HG02885 (cell line): ENCODE data around the gene GSTT2B.
"Not testable (repeated sequence)": the region's sequence is repeated elsewhere in the genome, so short reads cannot be mapped to it uniquely, and the experiment has no call there.

Experiments
- ATAC-seq: cut with Tn5 transposase; IDR thresholded peaks from one replicate; pipeline ENCODE4 v1.9.1; 2021; ENCODE audit warnings: mild to moderate bottlenecking; ENCODE audit not compliant: unreplicated experiment, poor library complexity

The GSTT2B gene

DNA sequence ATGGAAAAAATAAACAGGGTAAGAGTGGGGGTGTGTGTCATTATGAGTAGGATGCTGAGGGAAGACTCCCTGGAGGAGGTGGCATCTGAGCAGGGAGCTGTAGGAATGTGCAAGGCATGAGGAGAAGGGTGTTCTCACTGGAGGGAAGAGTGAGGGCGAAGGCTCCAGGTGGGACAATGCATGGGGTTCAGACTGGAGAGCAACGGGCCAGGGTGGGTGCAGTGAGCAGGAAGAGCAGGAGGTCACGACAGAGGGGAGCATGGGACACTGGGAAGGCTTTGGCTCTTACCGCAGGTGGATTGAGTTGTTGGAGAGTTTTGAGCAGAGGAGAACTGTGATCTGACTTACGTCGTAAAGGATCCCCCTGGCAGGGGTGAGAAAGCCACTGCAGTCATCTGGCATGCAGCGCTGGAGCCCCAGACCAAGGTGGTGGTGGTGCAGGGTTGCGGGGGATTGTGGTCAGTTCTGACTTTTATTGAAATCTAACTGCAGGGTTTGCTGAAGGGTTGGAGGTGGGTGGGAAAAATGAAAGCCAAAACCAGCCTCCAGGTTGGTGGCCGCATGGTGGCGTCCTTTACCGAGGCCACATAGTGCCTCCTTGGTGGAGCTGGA is 8.1 kb downstream of the GSTT2B start:
- ATAC-seq, result not testable (repeated sequence)

- not testable (repeated sequence) for ATAC-seq
Measured at GRCh38 chr22:23951383-23951782, 9.6 kb downstream of the GSTT2B start.

DNA sequence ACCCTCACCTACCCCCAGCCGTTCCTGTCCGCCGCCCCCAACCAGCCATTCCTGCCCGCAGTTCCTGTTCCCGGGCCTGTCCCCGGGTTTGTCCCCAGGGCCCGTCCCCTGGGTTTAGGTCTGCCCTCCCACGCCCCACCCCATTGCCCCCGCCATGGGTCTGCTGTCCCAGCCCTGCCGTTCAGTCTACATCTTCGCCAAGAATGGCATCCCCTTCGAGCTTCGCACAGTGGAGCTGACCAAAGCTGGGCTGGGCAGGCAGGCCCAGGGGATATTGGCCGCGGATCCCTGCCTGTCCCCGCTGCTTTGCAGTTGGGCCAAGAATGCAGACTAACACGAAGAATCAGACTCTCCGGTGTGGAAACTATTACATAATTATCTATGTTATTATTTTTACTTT is 11.2 kb downstream of the GSTT2B start:
- ATAC-seq, result not testable (repeated sequence)

DNA sequence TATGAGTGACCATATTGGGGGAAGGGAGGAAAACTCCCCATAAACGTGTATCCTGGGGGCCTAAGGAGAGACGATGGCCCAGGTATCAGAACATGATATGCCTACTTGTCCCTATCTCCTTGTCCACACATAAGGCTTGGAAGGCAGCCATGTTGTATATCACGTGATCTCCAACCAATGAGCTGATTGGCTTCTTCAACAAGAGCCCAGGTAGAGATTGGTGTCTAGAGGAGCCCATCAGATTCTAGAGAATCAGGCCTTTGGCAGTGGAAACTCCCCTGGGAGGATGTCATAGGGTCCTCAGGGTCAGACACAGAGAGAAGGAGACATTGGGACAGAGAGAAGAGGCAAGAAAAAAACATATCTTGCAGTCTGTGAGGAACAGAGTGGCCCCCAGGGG is 13.6 kb downstream of the GSTT2B start:
- not testable (repeated sequence) for ATAC-seq

GRCh38 chr22:23940166-23940565 is 20.8 kb downstream of the GSTT2B start:
- not testable (repeated sequence) for ATAC-seq

DNA sequence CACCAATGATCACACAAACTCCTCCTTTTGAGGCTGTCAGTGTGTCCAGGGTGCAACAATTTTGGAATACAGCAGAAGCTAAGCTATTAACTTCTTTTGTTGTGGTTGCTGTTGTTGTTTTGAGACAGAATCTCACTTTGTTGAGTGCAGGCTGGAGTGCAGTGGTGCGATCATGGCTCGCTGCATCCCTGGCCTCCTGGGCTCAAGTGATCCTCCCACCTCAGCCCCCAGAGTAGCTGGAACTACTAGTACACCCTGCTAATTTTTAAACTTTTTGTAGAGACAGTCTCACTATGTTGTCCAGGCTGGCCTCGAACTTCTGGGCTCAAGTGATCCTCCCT is 22.0 kb downstream of the GSTT2B start:
- no peak for ATAC-seq

GRCh38 chr22:23938328-23939016 is 22.5 kb downstream of the GSTT2B start:
- ATAC-seq, result no peak

- no peak for ATAC-seq
Measured at GRCh38 chr22:23926561-23926960, 34.4 kb downstream of the GSTT2B start.

DNA sequence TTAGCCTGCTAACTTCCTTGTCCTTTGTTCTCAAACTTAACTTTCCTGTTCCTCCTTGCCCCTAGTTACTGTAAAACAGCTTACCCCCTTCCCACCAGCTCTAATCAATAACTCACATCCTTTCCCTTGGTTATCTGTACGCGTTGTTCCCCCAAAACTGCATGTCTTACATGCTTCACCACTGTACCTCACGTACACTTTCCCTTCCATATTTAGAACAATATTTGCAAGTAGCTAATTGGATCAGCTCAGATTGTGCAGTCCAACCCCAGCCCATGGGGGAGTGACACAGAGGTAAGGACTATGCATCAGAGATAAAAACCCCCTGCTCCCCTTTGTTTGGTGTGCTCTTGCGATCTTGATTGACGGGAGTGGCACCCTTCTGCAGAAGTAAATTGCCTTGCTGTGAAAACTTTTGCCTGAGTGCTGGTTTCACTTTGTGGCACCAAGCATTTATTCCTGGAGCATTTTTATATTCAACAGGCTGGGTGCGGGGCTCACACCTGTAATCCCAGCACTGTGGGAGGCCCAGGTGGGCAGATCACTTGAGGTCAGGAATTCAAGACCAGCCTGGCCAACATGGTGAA is 35.9 kb downstream of the GSTT2B start:
- no peak for ATAC-seq

- ATAC-seq, result no peak
Measured at GRCh38 chr22:23922921-23923320, 38.1 kb downstream of the GSTT2B start.

DNA sequence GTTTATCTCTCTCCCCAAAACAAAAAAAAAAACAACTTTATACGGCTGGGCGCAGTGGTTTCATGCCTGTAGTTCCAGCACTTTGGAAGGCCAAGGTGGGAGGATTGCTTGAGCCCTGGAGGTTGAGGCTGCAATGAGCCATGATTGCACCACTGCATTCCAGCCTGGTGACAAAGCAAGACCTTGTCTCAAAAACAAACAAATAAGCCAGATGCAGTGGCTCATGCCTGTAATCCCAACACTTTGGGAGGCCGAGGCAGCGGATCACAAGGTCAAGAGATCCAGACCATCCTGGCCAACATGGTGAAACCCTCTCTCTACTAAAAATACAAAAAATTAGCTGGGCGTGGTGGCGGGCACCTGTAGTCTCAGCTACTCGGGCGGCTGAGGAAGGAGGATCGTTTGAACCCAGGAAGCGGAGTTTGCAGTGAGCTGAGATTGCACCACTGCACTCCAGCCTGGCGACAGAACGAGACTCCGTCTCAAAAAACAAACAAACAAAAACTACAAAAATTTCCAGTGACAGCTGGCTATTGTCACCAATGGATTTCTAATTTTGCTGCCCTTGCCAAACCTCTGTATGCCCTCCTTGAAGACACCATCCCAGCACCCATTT is 39.3 kb downstream of the GSTT2B start:
- not testable (repeated sequence) for ATAC-seq

- not testable (repeated sequence) for ATAC-seq
Measured at GRCh38 chr22:23920267-23920611, 40.8 kb downstream of the GSTT2B start.

GRCh38 chr22:23915290-23915689 is 45.7 kb downstream of the GSTT2B start:
- no peak for ATAC-seq

GRCh38 chr22:23913661-23914353 is 47.2 kb downstream of the GSTT2B start:
- ATAC-seq, result peak; percentile 97

GRCh38 chr22:23913306-23913660 is 47.7 kb downstream of the GSTT2B start:
- ATAC-seq, result no peak

DNA sequence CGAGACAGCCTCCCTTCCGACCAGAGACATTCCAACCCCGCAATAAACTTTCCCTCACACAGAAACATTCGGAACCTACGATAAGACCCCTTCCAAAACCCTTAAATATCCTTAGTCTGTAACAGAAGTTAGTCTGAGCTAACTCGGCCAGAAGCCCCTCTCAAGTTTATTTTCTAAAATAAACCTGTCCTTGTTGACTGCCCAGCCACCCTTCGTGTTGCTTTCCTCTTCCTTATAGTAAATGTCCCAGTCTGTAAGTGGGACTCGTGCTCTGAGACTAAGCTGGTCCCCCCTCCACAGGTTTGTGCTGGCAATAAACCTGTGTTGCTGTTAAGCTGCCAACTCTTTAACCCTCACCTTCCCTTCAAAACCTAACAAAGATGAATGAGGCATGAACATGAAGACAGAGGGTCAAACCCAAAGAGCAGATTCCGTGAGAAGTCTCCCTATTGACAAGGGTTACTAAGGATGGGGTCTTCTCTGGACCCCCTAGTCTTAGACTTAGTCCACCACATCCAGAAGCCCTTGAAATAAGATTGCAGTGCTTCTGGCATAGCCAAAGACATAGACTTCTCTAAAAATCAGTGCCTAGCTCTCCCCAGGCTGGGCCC is 48.6 kb downstream of the GSTT2B start:
- no peak for ATAC-seq

DNA sequence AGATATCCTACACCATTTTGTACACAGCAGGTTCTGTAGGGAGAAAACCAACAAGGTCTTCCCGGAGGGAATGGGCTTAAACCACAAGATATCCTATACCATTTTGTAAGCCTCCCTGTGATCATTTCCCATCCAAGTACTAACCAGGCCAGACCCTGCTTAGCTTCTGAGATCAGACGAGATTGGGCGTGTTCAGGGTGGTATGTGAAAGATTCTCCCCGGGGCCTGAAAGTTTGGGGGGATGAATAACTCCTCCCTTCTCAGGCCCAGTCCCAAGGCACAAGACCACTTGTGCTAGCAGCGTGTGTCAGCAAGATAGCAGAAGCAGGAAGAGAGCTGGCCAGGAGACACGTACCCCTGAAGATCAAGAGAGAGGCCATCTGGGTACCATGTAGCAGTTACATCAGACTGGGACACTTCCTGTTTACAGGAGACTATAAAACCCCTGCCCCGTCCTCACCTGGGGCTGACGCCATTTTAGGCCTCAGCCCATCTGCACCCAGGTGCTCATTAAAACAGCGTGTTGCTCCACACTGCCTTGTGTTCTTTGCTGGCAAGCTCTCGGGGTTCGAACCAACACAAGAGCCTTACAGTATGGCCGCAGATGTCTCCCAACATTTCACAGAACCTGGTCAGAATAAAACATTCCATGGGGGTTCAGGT is 49.5 kb downstream of the GSTT2B start:
- no peak for ATAC-seq

DNA sequence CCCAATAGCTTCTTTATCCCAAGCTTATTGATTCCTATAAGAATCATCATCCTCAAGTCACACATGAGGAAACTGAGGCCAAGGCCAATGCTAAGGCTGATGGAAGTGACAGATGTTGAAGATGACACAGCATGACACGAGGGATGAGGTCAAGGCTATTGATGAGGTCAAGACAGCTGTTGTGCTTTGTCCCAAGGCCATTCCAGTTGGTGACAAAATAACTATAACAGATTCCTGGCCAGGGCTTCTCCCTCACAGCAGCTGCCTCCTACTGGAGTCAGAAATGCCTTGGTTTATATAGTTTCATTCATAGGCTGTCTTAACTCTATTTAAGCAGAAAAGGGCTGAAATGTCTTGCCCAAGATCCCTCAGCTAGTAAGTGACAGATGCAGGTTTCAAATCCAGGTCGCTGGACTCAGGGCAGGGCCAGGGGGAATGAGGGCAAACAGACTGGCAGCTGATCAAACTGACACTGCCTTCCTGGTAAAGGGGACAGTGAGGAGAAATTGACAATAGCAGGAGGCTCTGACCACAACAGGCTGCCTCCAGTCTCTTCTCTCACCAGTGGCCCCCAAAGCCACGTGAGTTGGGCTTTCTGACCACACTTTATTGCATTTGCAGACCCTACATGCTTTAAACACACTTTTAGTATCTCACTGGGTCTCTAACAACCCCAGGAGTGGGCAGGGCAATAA is 50.4 kb downstream of the GSTT2B start:
- no peak for ATAC-seq

- no peak for ATAC-seq
Measured at GRCh38 chr22:23909296-23909898, 51.6 kb downstream of the GSTT2B start.
